GM12878 (cell line): ENCODE results near the gene PLCB4. TPM values are rescaled to one million over a fixed set of nuclear protein-coding genes. Genes with fewer than 3 reads are reported as not detected.

Source experiments
- CBX3 ChIP-seq: fragments of 200-600 bp; sonication (generic); IDR thresholded peaks from 2 replicates; pipeline ENCODE4 v1.6.1; 2016; ENCODE audit warnings: low read depth, borderline replicate concordance
- CTCF ChIP-seq, 3 experiments: IDR thresholded peaks in 2 of 3; conservative IDR thresholded peaks in 1 of 3; 2 replicates each; pipeline ENCODE4 v1.5.1; 2011; ENCODE audit warnings: low read depth in 3 of 3, low read length in 3 of 3, mild to moderate bottlenecking in 3 of 3, control low read depth in 2 of 3, moderate library complexity in 2 of 3, inconsistent platforms in 1 of 3, mixed read lengths in 1 of 3; ENCODE audit not compliant: control insufficient read depth in 2 of 3, insufficient read depth in 1 of 3; ENCODE audit errors: extremely low read depth in 1 of 3
- FOXK2 ChIP-seq: fragments of 450-650 bp; IDR thresholded peaks from 2 replicates; pipeline ENCODE4 v1.6.1; 2017; ENCODE audit warnings: mild to moderate bottlenecking, moderate library complexity
- IRF5 ChIP-seq: fragments of 450-650 bp; IDR thresholded peaks from 2 replicates; pipeline ENCODE4 v1.6.1; 2017; ENCODE audit warnings: borderline replicate concordance
- POLR2AphosphoS5 ChIP-seq: IDR thresholded peaks from 2 replicates; pipeline ENCODE4 v1.6.1; 2011; ENCODE audit warnings: mild to moderate bottlenecking, low read length, inconsistent platforms
- SMC3 ChIP-seq: IDR thresholded peaks from 2 replicates; pipeline ENCODE4 v1.6.1; 2011; ENCODE audit warnings: low read length, improper control_type of control experiment, borderline replicate concordance
- TAF1 ChIP-seq: IDR thresholded peaks from 2 replicates; pipeline ENCODE4 v1.6.1; 2011; ENCODE audit warnings: mild to moderate bottlenecking, low read depth, low read length, borderline replicate concordance
- USF1 ChIP-seq: IDR thresholded peaks from 2 replicates; pipeline ENCODE4 v1.6.1; 2011; ENCODE audit warnings: borderline replicate concordance, low read depth, mild to moderate bottlenecking, moderate library complexity, mixed read lengths, low read length; ENCODE audit not compliant: insufficient read depth; ENCODE audit errors: extremely low read length
- ZBTB11 ChIP-seq: fragments of 450-650 bp; formaldehyde crosslinking; IDR thresholded peaks from 2 replicates; pipeline ENCODE4 v1.5.0; 2022; ENCODE audit warnings: mild to moderate bottlenecking, missing genetic modification characterization
- polyA plus RNA-seq, 11 experiments: library from polyadenylated mRNA; depleted of rRNA in 4 of 11; unstranded in 6 of 11; stranded (reverse) in 5 of 11; fragments of >200 nt; fragmentation: Nextera tagmentation in 4 of 11; fragmentation: Illumina TruSeq in 1 of 11; extraction: Ambion mirVana in 4 of 11; extraction: Trizol in 1 of 11; gene quantifications; 1 replicate in 1 of 11; 2 replicates in 10 of 11; pipeline versions ENCODE4 v1.2.1 to v1.2.3, GENCODE V29; 2011 to 2016; ENCODE audit warnings: inconsistent platforms in 2 of 11, missing spikeins in 2 of 11, low read depth in 1 of 11
- total RNA-seq, 4 experiments: library from RNA; depleted of rRNA in 3 of 4; stranded (reverse); fragments of >200 nt in 3 of 4; fragmentation: Illumina TruSeq in 1 of 4; extraction: Trizol in 1 of 4; gene quantifications; 2 replicates each; pipeline versions ENCODE4 v1.2.1 to v1.2.3, GENCODE V29; 2013 to 2021
- TF ChIP-seq, protein P1 (sequence below): IDR thresholded peaks from 2 replicates; pipeline ENCODE4 v1.6.1; 2011; ENCODE audit warnings: low read depth, mild to moderate bottlenecking, low read length, moderate library complexity, borderline replicate concordance; ENCODE audit errors: extremely low read depth
- TF ChIP-seq, protein P2 (sequence below): fragments of 450-650 bp; IDR thresholded peaks from 2 replicates; pipeline ENCODE4 v1.6.1; 2017; ENCODE audit warnings: low read depth, mild to moderate bottlenecking, moderate library complexity

PLCB4 gene
- total and polyA plus RNA-seq, 10 of the 15 experiments (the other 5 are each of a cell fraction or from before 2014, with no cell fraction given) = not detected

GRCh38 chr20:9392892-9393857 lies 324.3 kb downstream of the PLCB4 start (continued):
- TF ChIP-seq FOXK2 = no peak
- TF ChIP-seq USF1 = no peak
- peak; percentile 62 to 72 (median 64); a peak in 5 of 6 replicates for TF ChIP-seq CTCF (IDR thresholded peaks at IDR 0.05 in 2 of 3, conservative IDR thresholded peaks at IDR 0.05 in 1 of 3; ENCODE audit: control insufficient read depth in 2 of 3, extremely low read depth in 1 of 3, insufficient read depth in 1 of 3, low read depth in 3 of 3, low read length in 3 of 3)
- TF ChIP-seq CBX3 = no peak
- no peak for TF ChIP-seq POLR2AphosphoS5
- TF ChIP-seq ZBTB11 (CRISPR knock-in tag) = no peak
- no peak for TF ChIP-seq IRF5
- TF ChIP-seq TAF1 = no peak
- TF ChIP-seq, protein P1, sequence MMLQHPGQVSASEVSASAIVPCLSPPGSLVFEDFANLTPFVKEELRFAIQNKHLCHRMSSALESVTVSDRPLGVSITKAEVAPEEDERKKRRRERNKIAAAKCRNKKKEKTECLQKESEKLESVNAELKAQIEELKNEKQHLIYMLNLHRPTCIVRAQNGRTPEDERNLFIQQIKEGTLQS = no peak
- peak; percentile 41; the same call in 1 of the 2 replicates for TF ChIP-seq SMC3
- TF ChIP-seq, protein P2, sequence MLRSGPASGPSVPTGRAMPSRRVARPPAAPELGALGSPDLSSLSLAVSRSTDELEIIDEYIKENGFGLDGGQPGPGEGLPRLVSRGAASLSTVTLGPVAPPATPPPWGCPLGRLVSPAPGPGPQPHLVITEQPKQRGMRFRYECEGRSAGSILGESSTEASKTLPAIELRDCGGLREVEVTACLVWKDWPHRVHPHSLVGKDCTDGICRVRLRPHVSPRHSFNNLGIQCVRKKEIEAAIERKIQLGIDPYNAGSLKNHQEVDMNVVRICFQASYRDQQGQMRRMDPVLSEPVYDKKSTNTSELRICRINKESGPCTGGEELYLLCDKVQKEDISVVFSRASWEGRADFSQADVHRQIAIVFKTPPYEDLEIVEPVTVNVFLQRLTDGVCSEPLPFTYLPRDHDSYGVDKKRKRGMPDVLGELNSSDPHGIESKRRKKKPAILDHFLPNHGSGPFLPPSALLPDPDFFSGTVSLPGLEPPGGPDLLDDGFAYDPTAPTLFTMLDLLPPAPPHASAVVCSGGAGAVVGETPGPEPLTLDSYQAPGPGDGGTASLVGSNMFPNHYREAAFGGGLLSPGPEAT = no peak
